Stimulated activated CD8-positive, alpha-beta memory T cell treated with anti-CD3 and anti-CD28 coated beads, Interleukin-7, amount 100 ng/mL, for 24 hours (primary cell): ENCODE results near the gene ELFN2.
"Not testable (repeated sequence)": the region's sequence is repeated elsewhere in the genome, so short reads cannot be mapped to it uniquely, and the experiment has no call there.

ENCODE experiments used
- DNase-seq: peaks from one replicate; pipeline ENCODE4 v3.0.0-alpha.2; 2020; ENCODE audit warnings: low read depth

Gene ELFN2

GRCh38 chr22:37427135-37427710 lies at the start of gene ELFN2:
TSS of gene ELFN2 (minus strand) at chr22:37427479. CDS start at chr22:37375534, 51,945 bp downstream.
- no peak for DNase-seq

GRCh38 chr22:37476389-37477329 lies 49.4 kb upstream of the ELFN2 start:
- no peak for DNase-seq

DNA sequence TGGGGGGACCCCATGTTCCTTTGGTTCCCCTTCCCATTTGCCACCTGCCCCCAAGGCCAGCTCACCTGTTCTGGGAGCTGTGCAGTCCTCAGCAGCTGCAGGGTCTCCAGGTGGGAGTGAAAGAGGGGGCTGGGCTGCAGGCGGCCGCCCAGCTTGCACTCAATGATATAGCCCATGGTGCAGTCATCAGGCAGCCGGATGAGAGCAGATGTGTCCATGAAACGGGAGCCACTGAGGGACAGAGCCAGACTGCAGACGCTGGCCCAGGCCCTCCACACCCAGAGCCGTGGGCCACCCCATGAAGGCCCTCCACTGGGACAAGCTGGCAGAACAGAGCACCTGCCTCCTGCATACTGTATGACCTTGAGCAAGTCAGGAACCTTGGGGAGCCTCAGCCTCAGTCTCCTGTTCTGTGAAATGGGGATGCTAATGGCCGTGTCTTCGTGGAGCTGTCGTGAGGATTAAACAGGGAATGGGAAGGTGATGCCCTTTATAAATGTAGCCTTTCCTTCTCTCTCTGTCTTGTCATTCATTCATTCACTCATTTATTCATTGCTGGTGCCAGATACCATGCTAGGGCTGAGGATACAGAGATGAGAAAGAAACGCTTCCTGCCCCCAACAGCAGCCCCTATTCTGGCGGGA lies 47.3 kb upstream of the ELFN2 start:
- DNase-seq = no peak

- no peak for DNase-seq
Observed at GRCh38 chr22:37473437-37473946, 46.2 kb upstream of the ELFN2 start.

DNA sequence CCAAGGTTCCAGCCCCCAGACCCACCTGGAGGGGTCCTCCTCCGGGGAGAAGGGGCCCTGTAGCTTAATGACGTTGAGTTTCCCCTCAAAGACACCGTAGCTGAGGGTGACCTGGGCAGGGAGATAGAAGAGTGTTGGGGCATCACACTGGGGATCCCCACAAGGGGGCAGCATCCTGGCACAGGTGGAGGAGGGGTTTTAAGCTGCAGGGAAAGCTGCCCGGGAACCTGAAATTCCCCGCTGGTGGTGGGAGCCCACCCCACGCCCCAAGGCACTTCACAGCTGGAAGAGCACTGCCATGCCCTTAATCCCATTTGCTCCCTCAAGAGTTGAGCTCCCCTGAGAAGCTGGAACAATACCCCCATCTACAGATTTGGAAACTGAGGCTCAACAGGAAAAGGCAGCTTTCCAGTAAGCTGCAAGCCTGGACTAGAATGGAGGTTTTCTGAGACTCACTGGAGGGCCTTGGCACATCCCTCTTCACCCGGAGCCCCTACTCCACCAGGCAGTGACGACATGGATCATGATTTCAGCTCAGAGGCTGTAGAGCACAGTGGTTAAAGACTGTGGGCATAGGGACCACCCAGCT lies 45.2 kb upstream of the ELFN2 start:
- no peak for DNase-seq

GRCh38 chr22:37471727-37472417 lies 44.6 kb upstream of the ELFN2 start:
- DNase-seq = no peak

DNA sequence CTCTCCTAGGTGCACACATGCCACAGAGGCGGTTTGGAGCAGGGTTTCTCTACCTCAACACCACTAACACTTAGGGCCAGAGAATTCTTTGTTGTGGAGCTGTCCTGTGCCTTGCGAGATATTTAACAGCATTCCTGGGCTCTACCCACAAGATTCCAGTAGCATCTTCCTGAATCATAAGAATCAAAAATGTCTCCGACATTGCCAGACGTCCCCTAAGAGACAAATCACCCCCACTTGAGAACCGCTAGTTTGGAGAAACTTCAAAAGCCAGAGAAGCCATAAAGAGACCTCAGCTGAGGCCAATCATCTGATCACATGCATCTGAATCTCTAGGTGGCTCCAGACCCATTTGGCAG lies 42.8 kb upstream of the ELFN2 start:
- no peak for DNase-seq

- no peak for DNase-seq
Observed at GRCh38 chr22:37469416-37470086, 42.3 kb upstream of the ELFN2 start.

- DNase-seq = not testable (repeated sequence)
Observed at GRCh38 chr22:37468201-37468695, 41.0 kb upstream of the ELFN2 start.

- no peak for DNase-seq
Observed at GRCh38 chr22:37467391-37467955, 40.2 kb upstream of the ELFN2 start.

GRCh38 chr22:37464181-37464580 lies 36.9 kb upstream of the ELFN2 start:
- DNase-seq = no peak

DNA sequence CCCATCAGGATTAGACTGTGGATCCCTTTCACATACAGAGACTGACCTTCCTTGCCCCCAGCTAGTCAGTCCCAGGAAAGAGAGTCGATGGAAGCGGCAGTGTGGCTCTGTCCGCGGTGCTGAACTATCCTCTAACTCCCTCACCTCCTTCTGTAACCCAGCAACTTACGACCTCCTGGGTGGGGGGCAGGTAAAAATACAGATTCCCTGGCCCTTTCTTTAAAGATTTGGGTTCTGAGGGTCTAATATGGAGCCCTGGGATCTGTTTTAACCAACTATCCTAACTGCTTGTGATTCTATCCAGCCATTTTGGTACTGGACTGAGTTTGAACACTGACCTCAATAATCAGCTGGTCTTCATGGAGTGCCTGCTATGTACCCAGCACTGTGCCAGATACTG lies 35.7 kb upstream of the ELFN2 start:
- DNase-seq = no peak

DNA sequence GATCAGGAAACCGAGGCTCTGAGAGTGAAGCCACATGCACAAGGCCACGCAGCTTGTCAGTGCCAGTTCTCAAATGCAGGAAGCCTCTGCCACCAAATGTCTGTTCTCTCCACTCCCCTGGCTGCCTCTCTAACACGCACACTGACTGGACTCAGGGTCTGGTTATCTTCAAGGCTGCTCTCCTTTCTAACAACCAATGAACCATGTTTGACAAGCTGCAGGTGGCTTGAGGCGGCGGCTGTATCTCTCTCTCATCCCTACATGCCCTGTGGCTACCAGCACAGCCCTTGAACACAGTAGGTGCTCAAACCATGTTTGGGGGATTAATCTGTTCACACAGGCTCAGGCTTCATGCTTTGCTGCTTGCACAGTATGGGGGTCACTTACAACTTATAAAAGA lies 35.2 kb upstream of the ELFN2 start:
- no peak for DNase-seq

DNA sequence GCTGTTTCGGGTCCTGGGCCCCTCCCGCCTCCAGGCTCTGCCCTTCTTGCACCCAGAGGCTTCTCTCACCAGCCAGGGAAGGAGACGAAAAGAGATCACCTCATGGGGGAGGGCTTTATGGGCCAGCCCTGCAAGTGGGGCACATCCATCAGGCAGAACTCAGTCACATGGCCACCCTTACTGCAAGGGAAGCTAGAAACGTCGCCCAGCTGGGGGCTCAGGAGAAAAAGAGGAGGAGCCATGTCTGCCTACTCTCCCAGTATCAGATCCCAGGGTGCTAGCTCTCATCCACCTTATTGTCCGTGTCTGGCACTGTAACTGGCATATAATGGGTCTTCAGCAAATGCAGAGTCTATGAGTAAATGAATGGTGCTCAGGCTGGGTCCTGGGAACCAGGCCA lies 34.7 kb upstream of the ELFN2 start:
- DNase-seq = no peak

GRCh38 chr22:37460684-37461083 lies 33.4 kb upstream of the ELFN2 start:
- no peak for DNase-seq

DNA sequence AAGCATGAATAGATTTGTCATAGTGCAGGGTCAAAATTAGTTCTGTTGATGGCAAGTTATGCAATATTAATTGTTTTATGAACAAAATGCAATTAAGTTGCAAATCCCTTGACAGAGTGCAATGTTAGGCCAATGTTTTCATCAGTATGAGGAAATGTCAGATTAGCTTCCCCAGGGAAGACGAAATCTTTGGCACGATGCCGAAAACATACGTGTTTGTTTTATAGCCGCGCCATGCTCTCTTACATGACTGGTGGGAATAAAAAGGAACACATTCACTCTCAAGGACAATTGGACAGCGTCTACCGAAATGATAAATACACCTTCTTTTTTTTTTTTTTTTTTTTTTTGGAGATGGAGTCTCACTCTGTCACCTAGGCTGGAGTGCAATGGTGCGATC lies 31.9 kb upstream of the ELFN2 start:
- no peak for DNase-seq

- DNase-seq = peak; percentile 76
Observed at GRCh38 chr22:37457093-37457893, 30.0 kb upstream of the ELFN2 start.

DNA sequence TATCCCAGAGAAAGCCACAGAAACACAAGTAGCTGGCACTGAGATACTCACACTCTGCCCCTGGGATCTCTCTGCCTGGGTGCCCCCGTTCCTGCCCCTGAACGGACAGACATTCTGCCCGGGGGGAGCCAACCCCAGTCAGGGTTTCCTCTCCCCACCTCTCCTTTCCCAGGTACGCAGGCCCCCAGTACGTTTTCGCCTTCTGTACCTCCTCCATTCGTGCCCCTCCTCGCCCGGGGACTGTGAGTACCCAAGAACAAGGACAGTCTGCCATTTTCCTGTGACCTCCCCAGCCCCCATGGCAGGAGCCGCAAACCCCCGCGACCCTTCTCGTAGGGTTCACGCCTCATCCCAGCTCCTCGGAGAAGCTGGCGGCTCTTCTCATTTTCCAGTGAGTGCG lies 29.1 kb upstream of the ELFN2 start:
- DNase-seq = no peak

DNA sequence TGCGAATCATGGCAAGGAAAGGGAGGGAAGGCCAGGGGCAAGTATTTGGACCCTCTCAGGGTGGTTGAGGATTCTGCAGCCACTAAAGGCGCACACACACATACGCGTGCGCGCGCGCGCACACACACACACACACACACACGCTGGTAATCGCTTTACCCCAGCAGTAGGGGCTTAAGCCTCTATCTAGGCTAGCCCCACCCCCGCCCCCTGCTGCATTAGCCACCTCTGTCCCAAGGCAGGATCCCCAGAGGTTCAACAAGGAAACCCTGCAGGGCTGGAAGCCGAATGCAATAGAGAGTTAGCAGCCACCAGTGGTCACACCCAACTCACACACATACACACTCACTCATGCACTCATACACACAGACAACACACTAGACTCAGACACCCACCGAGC lies 28.6 kb upstream of the ELFN2 start:
- DNase-seq = no peak
